ENCODE data around the gene THOC5.

GRCh38 chr22:29457730-29458129, 95.8 kb downstream of the THOC5 start:
- TF ChIP-seq, protein P1, sequence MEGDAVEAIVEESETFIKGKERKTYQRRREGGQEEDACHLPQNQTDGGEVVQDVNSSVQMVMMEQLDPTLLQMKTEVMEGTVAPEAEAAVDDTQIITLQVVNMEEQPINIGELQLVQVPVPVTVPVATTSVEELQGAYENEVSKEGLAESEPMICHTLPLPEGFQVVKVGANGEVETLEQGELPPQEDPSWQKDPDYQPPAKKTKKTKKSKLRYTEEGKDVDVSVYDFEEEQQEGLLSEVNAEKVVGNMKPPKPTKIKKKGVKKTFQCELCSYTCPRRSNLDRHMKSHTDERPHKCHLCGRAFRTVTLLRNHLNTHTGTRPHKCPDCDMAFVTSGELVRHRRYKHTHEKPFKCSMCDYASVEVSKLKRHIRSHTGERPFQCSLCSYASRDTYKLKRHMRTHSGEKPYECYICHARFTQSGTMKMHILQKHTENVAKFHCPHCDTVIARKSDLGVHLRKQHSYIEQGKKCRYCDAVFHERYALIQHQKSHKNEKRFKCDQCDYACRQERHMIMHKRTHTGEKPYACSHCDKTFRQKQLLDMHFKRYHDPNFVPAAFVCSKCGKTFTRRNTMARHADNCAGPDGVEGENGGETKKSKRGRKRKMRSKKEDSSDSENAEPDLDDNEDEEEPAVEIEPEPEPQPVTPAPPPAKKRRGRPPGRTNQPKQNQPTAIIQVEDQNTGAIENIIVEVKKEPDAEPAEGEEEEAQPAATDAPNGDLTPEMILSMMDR (IDR thresholded peaks at IDR 0.05) = no peak
- TF ChIP-seq TCF7L2 (IDR thresholded peaks at IDR 0.05; ENCODE audit: low read depth, low read length) (no peak), REST (IDR thresholded peaks at IDR 0.05; ENCODE audit: insufficient read depth in 1 of 2, low read depth in 2 of 2, low read length in 1 of 2) (no peak)

All from Panc1 (cell line).